HCT116 (cell line): ENCODE measurements around the gene ZDHHC1. TPM values are rescaled to one million over a fixed set of nuclear protein-coding genes. Genes with fewer than 3 reads are reported as not detected.

Source experiments
- ATAC-seq: fragments of 200-7000 bp; cut with Tn5 transposase; 2 replicates; pipeline ENCODE4 v1.9.1; 2020; ENCODE audit warnings: mild to moderate bottlenecking, moderate library complexity
- BruUV-seq: library from RNA; stranded (reverse); fragments of 400-500 nt; replicated peaks from 2 replicates; lab custom pipeline; 2021; lab: Mats Ljungman, UMichigan
- CTCF ChIA-PET: fragments of 300-600 bp; sonication (Branson Sonifier 250); formaldehyde crosslinking; loops from one replicate; lab custom pipeline; 2021; ENCODE audit warnings: antibody characterized with exemption; lab: Charles Lee
- POLR2A ChIA-PET: fragments of 300-600, 350-600 bp; sonication (Branson Sonifier 250); formaldehyde crosslinking; loops from one replicate; lab custom pipeline; 2021; ENCODE audit warnings: antibody characterized with exemption; lab: Charles Lee
- RAD21 ChIA-PET, 2 experiments: fragments of 300-600 bp; sonication (Branson Sonifier 250); formaldehyde crosslinking; loops; one replicate each; lab custom pipeline; 2023; ENCODE audit warnings: low total read pairs in 2 of 2; ENCODE audit not compliant: uncharacterized antibody in 2 of 2, unreplicated experiment in 2 of 2, low non-redundant PET in 1 of 2; lab: Charles Lee
- DNase-seq: peaks from one replicate; pipeline ENCODE4 v3.0.0-alpha.2; 2010; ENCODE audit warnings: low read depth, low spot score
- H2AFZ ChIP-seq: fragments of 200-600 bp; shearing (Covaris generic), sonication (generic); 2 replicates; pipeline ENCODE4 v1.6.1; 2017; ENCODE audit warnings: low read depth, mixed run types, mixed read lengths, antibody characterized with exemption, low read length; ENCODE audit not compliant: poor library complexity, severe bottlenecking
- H3K27ac ChIP-seq: 2 replicates; pipeline ENCODE4 v1.5.1; 2012; ENCODE audit warnings: low read depth, low read length
- H3K27me3 ChIP-seq: fragments of 200-600 bp; sonication (generic); 2 replicates; pipeline ENCODE4 v1.6.1; 2016; ENCODE audit warnings: mixed run types, low read length, mixed read lengths; ENCODE audit not compliant: insufficient read depth
- H3K36me3 ChIP-seq, 2 experiments: fragments of 200-500 bp in 1 of 2; fragments of 200-600 bp in 1 of 2; sonication (Bioruptor generic) in 1 of 2; sonication (generic) in 1 of 2; 2 replicates each; pipeline versions ENCODE4 v1.5.1 to v1.6.1; 2014 to 2016; ENCODE audit warnings: low read length in 2 of 2, inconsistent platforms in 1 of 2, mixed read lengths in 1 of 2, mixed run types in 1 of 2; ENCODE audit not compliant: insufficient read depth in 2 of 2, control insufficient read depth in 1 of 2
- H3K4me1 ChIP-seq, 2 experiments: fragments of 200-600 bp in 1 of 2; sonication (generic) in 1 of 2; 2 replicates each; pipeline versions ENCODE4 v1.5.1 to v1.6.1; 2012 to 2017; ENCODE audit warnings: low read length in 2 of 2, inconsistent platforms in 1 of 2, mild to moderate bottlenecking in 1 of 2, mixed read lengths in 1 of 2, mixed run types in 1 of 2, moderate library complexity in 1 of 2; ENCODE audit not compliant: insufficient read depth in 2 of 2, control insufficient read depth in 1 of 2
- H3K4me2 ChIP-seq: fragments of 200-600 bp; sonication (generic); 2 replicates; pipeline ENCODE4 v1.6.1; 2017; ENCODE audit warnings: mixed run types, low read length, mixed read lengths
- H3K4me3 ChIP-seq, 2 experiments: fragments of 200-600 bp in 1 of 2; sonication (generic) in 1 of 2; replicated peaks in 1 of 2; 2 replicates each; pipeline ENCODE4 v1.5.1; 2011 to 2016; ENCODE audit warnings: low read length in 2 of 2, control low read depth in 1 of 2, low read depth in 1 of 2, mild to moderate bottlenecking in 1 of 2, mixed read lengths in 1 of 2, mixed run types in 1 of 2
- H3K79me2 ChIP-seq: fragments of 200-600 bp; sonication (generic); 2 replicates; pipeline ENCODE4 v1.6.1; 2017; ENCODE audit warnings: mild to moderate bottlenecking, mixed run types, low read length, moderate library complexity, mixed read lengths; ENCODE audit not compliant: insufficient read depth
- H3K9ac ChIP-seq: fragments of 200-600 bp; sonication (generic); 2 replicates; pipeline ENCODE4 v1.6.1; 2016; ENCODE audit warnings: low read length, mixed read lengths
- H3K9me2 ChIP-seq: fragments of 200-600 bp; sonication (generic), shearing (Covaris generic); 2 replicates; pipeline ENCODE4 v1.6.1; 2017; ENCODE audit warnings: mixed run types, mild to moderate bottlenecking, moderate library complexity; ENCODE audit not compliant: insufficient read depth
- H3K9me3 ChIP-seq, 2 experiments: fragments of 200-500 bp in 1 of 2; fragments of 200-600 bp in 1 of 2; sonication (Bioruptor generic) in 1 of 2; sonication (generic) in 1 of 2; 2 replicates each; pipeline ENCODE4 v1.6.1; 2014 to 2017; ENCODE audit warnings: low read length in 2 of 2, mixed read lengths in 2 of 2, inconsistent platforms in 1 of 2, low read depth in 1 of 2, mild to moderate bottlenecking in 1 of 2, mixed run types in 1 of 2, moderate library complexity in 1 of 2; ENCODE audit not compliant: control insufficient read depth in 1 of 2, insufficient read depth in 1 of 2
- H4K20me1 ChIP-seq: fragments of 200-600 bp; sonication (generic), shearing (Covaris generic); 2 replicates; pipeline ENCODE4 v1.6.1; 2017; ENCODE audit warnings: mixed run types, mild to moderate bottlenecking, moderate library complexity; ENCODE audit not compliant: insufficient read depth
- CEBPB ChIP-seq: IDR thresholded peaks from 2 replicates; pipeline ENCODE4 v1.6.1; 2012; ENCODE audit warnings: low read depth
- CTCF ChIP-seq, 3 experiments: fragments of 200-600 bp in 1 of 3; sonication (generic) in 1 of 3; IDR thresholded peaks in 2 of 3; conservative IDR thresholded peaks in 1 of 3; 2 replicates each; pipeline ENCODE4 v1.5.1; 2012 to 2017; ENCODE audit warnings: low read depth in 2 of 3, low read length in 2 of 3, antibody characterized with exemption in 1 of 3, borderline replicate concordance in 1 of 3, control low read depth in 1 of 3, mild to moderate bottlenecking in 1 of 3, mixed read lengths in 1 of 3, mixed run types in 1 of 3, moderate library complexity in 1 of 3; ENCODE audit not compliant: insufficient read depth in 1 of 3
- EGR1 ChIP-seq: IDR thresholded peaks from 2 replicates; pipeline ENCODE4 v1.6.1; 2012; ENCODE audit warnings: low read depth
- ELF1 ChIP-seq: IDR thresholded peaks from 2 replicates; pipeline ENCODE4 v1.6.1; 2012; ENCODE audit warnings: low read depth, borderline replicate concordance
- EZH2 ChIP-seq: fragments of 200-600 bp; sonication (generic); IDR thresholded peaks from 2 replicates; pipeline ENCODE4 v1.6.1; 2017; ENCODE audit warnings: antibody characterized with exemption, mixed run types
- EZH2phosphoT487 ChIP-seq: fragments of 200-600 bp; IDR thresholded peaks from 2 replicates; pipeline ENCODE4 v1.6.1; 2018; ENCODE audit warnings: antibody characterized with exemption, borderline replicate concordance
- POLR2AphosphoS5 ChIP-seq: IDR thresholded peaks from 2 replicates; pipeline ENCODE4 v1.6.1; 2011; ENCODE audit warnings: mild to moderate bottlenecking, low read depth, low read length, moderate library complexity
- RAD21 ChIP-seq: IDR thresholded peaks from 2 replicates; pipeline ENCODE4 v1.6.1; 2012; ENCODE audit warnings: low read depth, mild to moderate bottlenecking
- SIN3A ChIP-seq: IDR thresholded peaks from 2 replicates; pipeline ENCODE4 v1.6.1; 2012; ENCODE audit warnings: low read depth
- SP1 ChIP-seq: IDR thresholded peaks from 2 replicates; pipeline ENCODE4 v1.6.1; 2012; ENCODE audit warnings: low read depth
- TCF7L2 ChIP-seq: IDR thresholded peaks from 2 replicates; pipeline ENCODE4 v1.7.0; 2011; ENCODE audit warnings: borderline replicate concordance, inconsistent platforms; ENCODE audit not compliant: insufficient read depth, insufficient read length; ENCODE audit errors: extremely low read depth
- YY1 ChIP-seq: IDR thresholded peaks from 2 replicates; pipeline ENCODE4 v1.6.1; 2011; ENCODE audit warnings: low read length, low read depth, moderate library complexity, mild to moderate bottlenecking; ENCODE audit not compliant: insufficient replicate concordance; ENCODE audit errors: extremely low read depth
- ZNF274 ChIP-seq: fragments of 200-500 bp; sonication (Bioruptor generic); IDR thresholded peaks from 2 replicates; pipeline ENCODE4 v1.6.1; 2014; ENCODE audit warnings: mild to moderate bottlenecking, low read depth, low read length, inconsistent platforms
- intact Hi-C: fragments of 100-400 bp; cut with micrococcal nuclease; formaldehyde crosslinking; loops from 2 replicates; pipeline ENCODE4 v1.10.0; 2022
- total RNA-seq: library from RNA; stranded (reverse); gene quantifications from one replicate; pipeline ENCODE4 v1.2.1, GENCODE V29; 2021; ENCODE audit not compliant: unreplicated experiment

Gene ZDHHC1
- total RNA-seq, 1 experiment from 2014 or later, result 9.1 TPM

GRCh38 chr16:67446968-67447507 is 30.8 kb upstream of the ZDHHC1 start:
- Histone ChIP-seq H4K20me1 (no peaks in the 10 kb centered on the region), H3K4me3 (no peak overlapping the region), H3K27ac (no peak overlapping the region), H3K9ac (no peak overlapping the region), H3K4me2 (no peak overlapping the region), H3K4me1 (peaks cover 0 to 3% of the 10 kb centered on the region in 2 experiments; a peak in 1 of 4 replicates), H3K79me2 (no peaks in the 10 kb centered on the region), H3K9me2 (no peaks in the 10 kb centered on the region), H3K9me3 (no peaks in the 10 kb centered on the region), H3K36me3 (no peaks in the 10 kb centered on the region; a peak in 1 of 4 replicates), H3K27me3 (no peaks in the 10 kb centered on the region), H2AFZ (no peak overlapping the region)
- CTCF ChIA-PET, result interaction anchor here (1.1 to 3.5 kb wide), 13 partner anchors 12 to 552 kb away, joined by 3 to 41 read pairs (median 4); partner anchors contain the start of genes HSD11B2 and ZDHHC1
- DNase-seq (no peak), ATAC-seq (no peak)
- intact Hi-C loops, result loop anchor here (1.0 kb wide), 3 partner anchors 19 to 187 kb away; no protein-coding TSS in a partner anchor
- RAD21 ChIA-PET, result interaction anchor here (0.9 to 2.0 kb wide), 4 partner anchors 19 to 186 kb away, joined by 3 to 7 read pairs (median 4); no protein-coding TSS in a partner anchor
- TF ChIP-seq EGR1 (no peak), SP1 (no peak), ZNF274 (no peak), POLR2AphosphoS5 (no peak), EZH2 (no peak)
- POLR2A ChIA-PET, result no interaction called here
- no TSS peak for BruUV-seq

GRCh38 chr16:67445913-67446907 is 29.9 kb upstream of the ZDHHC1 start:
- Histone ChIP-seq H3K36me3 (no peaks in the 10 kb centered on the region; a peak in 1 of 4 replicates), H3K9me3 (no peaks in the 10 kb centered on the region)
- RAD21 ChIA-PET, result interaction anchor here (0.6 to 1.3 kb wide), 3 partner anchors 14 to 18 kb away, joined by 5 to 6 read pairs (median 5); no protein-coding TSS in a partner anchor
- TF ChIP-seq SP1 (no peak), CTCF (IDR thresholded peaks at IDR 0.05 in 2 of 3, conservative IDR thresholded peaks at IDR 0.05 in 1 of 3; ENCODE audit: borderline replicate concordance in 1 of 3, insufficient read depth in 1 of 3, low read depth in 2 of 3, low read length in 2 of 3) (no peak; a peak in 1 of 6 replicates), CEBPB (no peak), EZH2 (no peak), SIN3A (no peak), YY1 (no peak), EZH2phosphoT487 (no peak), ELF1 (no peak), RAD21 (no peak), TCF7L2 (no peak)

More at GRCh38 chr16:67445913-67446907, 29.9 kb upstream of the ZDHHC1 start:
- H4K20me1 ChIP-seq, result no peaks in the 10 kb centered on the region
- ChIA-PET CTCF (interaction anchor here (0.9 to 3.5 kb wide), 6 partner anchors 10 to 186 kb away, joined by 3 to 41 read pairs (median 6); no protein-coding TSS in a partner anchor), POLR2A (no interaction called here)
- intact Hi-C loops, result no loop called here
- no peak overlapping the region for H3K4me2 ChIP-seq
- H3K9me2 ChIP-seq, result no peaks in the 10 kb centered on the region
- ATAC-seq (no peak), DNase-seq (no peak)
- BruUV-seq, result no TSS peak
- no peak overlapping the region for H2AFZ ChIP-seq
- H3K9ac ChIP-seq, result no peak overlapping the region
- H3K79me2 ChIP-seq, result no peaks in the 10 kb centered on the region
- H3K27me3 ChIP-seq, result no peaks in the 10 kb centered on the region
- H3K4me3 ChIP-seq, result no peak overlapping the region
- peaks cover 0 to 3% of the 10 kb centered on the region in 2 experiments; a peak in 1 of 4 replicates for H3K4me1 ChIP-seq
- no peak overlapping the region for H3K27ac ChIP-seq
